GM19328 (cell line): ENCODE data around the gene TNFRSF25.
"Not testable (repeated sequence)": the region's sequence is repeated elsewhere in the genome, so short reads cannot be mapped to it uniquely, and the experiment has no call there.

Experiments used
- ATAC-seq: cut with Tn5 transposase; IDR thresholded peaks from one replicate; pipeline ENCODE4 v1.9.1; 2021; ENCODE audit warnings: mild to moderate bottlenecking, moderate library complexity; ENCODE audit not compliant: unreplicated experiment

Gene TNFRSF25

GRCh38 chr1:6470132-6471085 is 4.4 kb upstream of the TNFRSF25 start:
- no peak for ATAC-seq

GRCh38 chr1:6468729-6469461 is 2.9 kb upstream of the TNFRSF25 start:
- no peak for ATAC-seq

- ATAC-seq = no peak
These were observed 2.0 kb upstream of the TNFRSF25 start for GRCh38 chr1:6467744-6468688.

GRCh38 chr1:6467224-6467623 is 1.3 kb upstream of the TNFRSF25 start:
- no peak for ATAC-seq

GRCh38 chr1:6466751-6467150 is 778 bp upstream of the TNFRSF25 start:
- ATAC-seq = no peak

GRCh38 chr1:6465461-6466005 is 440 bp downstream of the TNFRSF25 start:
- no peak for ATAC-seq

- ATAC-seq = no peak
These were observed 1.1 kb downstream of the TNFRSF25 start for GRCh38 chr1:6464915-6465314.

GRCh38 chr1:6464514-6464836 is 1.5 kb downstream of the TNFRSF25 start:
- ATAC-seq = no peak

GRCh38 chr1:6463120-6463412 is 2.9 kb downstream of the TNFRSF25 start:
- no peak for ATAC-seq

GRCh38 chr1:6462412-6463119 is 3.4 kb downstream of the TNFRSF25 start:
- no peak for ATAC-seq

GRCh38 chr1:6461538-6462411 is 4.2 kb downstream of the TNFRSF25 start:
- no peak for ATAC-seq

GRCh38 chr1:6461051-6461530 is 4.9 kb downstream of the TNFRSF25 start:
- ATAC-seq = no peak

GRCh38 chr1:6460301-6461050 is 5.5 kb downstream of the TNFRSF25 start:
- ATAC-seq = no peak

GRCh38 chr1:6459850-6460265 is 6.1 kb downstream of the TNFRSF25 start:
- ATAC-seq = no peak

GRCh38 chr1:6456800-6457466 is 9.0 kb downstream of the TNFRSF25 start:
- ATAC-seq = no peak

GRCh38 chr1:6455752-6456520 is 10.0 kb downstream of the TNFRSF25 start:
- not testable (repeated sequence) for ATAC-seq
